Endothelial cell of umbilical vein (primary cell): ENCODE measurements around the gene MRPS27. TPM values are rescaled to one million over a fixed set of nuclear protein-coding genes. Genes with fewer than 3 reads are reported as not detected.

Experiments used
- BruUV-seq: library from RNA; stranded (reverse); fragments of 400-500 nt; replicated peaks from 2 replicates; lab custom pipeline; 2021; lab: Mats Ljungman, UMichigan
- CTCF ChIA-PET: fragments of 300-600, 350-600 bp; sonication (Branson Sonifier 250); formaldehyde crosslinking; loops from one replicate; lab custom pipeline; 2021; ENCODE audit warnings: antibody characterized with exemption, inconsistent platforms; lab: Charles Lee
- POLR2A ChIA-PET: fragments of 300-600, 350-600 bp; sonication (Branson Sonifier 250); formaldehyde crosslinking; loops from one replicate; lab custom pipeline; 2021; ENCODE audit warnings: antibody characterized with exemption, inconsistent platforms; lab: Charles Lee
- DNase-seq: peaks from one replicate; pipeline ENCODE4 v3.0.0-alpha.2; 2011; ENCODE audit warnings: low read depth, low spot score
- FAIRE-seq: peaks from 2 replicates; lab custom pipeline; 2011; peaks lifted over from hg19 to GRCh38; lab: Jason Lieb, UNC
- H2AFZ ChIP-seq: 2 replicates; pipeline ENCODE4 v1.6.0; 2012; ENCODE audit warnings: low read depth, low read length, control low read depth, inconsistent platforms
- H3K27ac ChIP-seq: 2 replicates; pipeline ENCODE4 v1.5.1; 2011; ENCODE audit warnings: low read depth, mild to moderate bottlenecking, control low read depth, low read length, moderate library complexity; ENCODE audit not compliant: insufficient read depth
- H3K27me3 ChIP-seq, 2 experiments: 2 replicates each; pipeline versions ENCODE4 v1.6.0 to v1.6.1; 2011; ENCODE audit warnings: low read length in 2 of 2, mixed read lengths in 1 of 2; ENCODE audit not compliant: control insufficient read depth in 2 of 2, insufficient read depth in 2 of 2
- H3K36me3 ChIP-seq, 2 experiments: 2 replicates in 1 of 2; 3 replicates in 1 of 2; pipeline ENCODE4 v1.5.1; 2011; ENCODE audit warnings: low read length in 2 of 2, mild to moderate bottlenecking in 1 of 2, moderate library complexity in 1 of 2; ENCODE audit not compliant: control insufficient read depth in 2 of 2, insufficient read depth in 2 of 2; ENCODE audit errors: extremely low read depth in 1 of 2
- H3K4me1 ChIP-seq: 3 replicates; pipeline ENCODE4 v1.5.1; 2011; ENCODE audit warnings: mild to moderate bottlenecking, low read length; ENCODE audit not compliant: control insufficient read depth, insufficient read depth; ENCODE audit errors: extremely low read depth
- H3K4me2 ChIP-seq: 2 replicates; pipeline ENCODE4 v1.6.1; 2011; ENCODE audit warnings: low read length, control low read depth, mixed read lengths; ENCODE audit not compliant: insufficient read depth
- H3K4me3 ChIP-seq, 3 experiments: fragments of 200-600 bp in 1 of 3; sonication (generic), shearing (Covaris generic) in 1 of 3; replicated peaks in 1 of 3; 2 replicates each; pipeline ENCODE4 v1.5.1; 2011 to 2016; ENCODE audit warnings: control low read depth in 3 of 3, low read length in 3 of 3, mild to moderate bottlenecking in 2 of 3, inconsistent platforms in 1 of 3, low read depth in 1 of 3, moderate library complexity in 1 of 3; ENCODE audit not compliant: insufficient read depth in 1 of 3
- H3K79me2 ChIP-seq: 2 replicates; pipeline ENCODE4 v1.6.0; 2012; ENCODE audit warnings: low read length, inconsistent platforms; ENCODE audit not compliant: control insufficient read depth, insufficient read depth
- H3K9ac ChIP-seq: replicated peaks from 2 replicates; pipeline ENCODE3; 2011; ENCODE audit warnings: low read length, control low read depth; ENCODE audit not compliant: insufficient read depth; ENCODE audit errors: extremely low read depth
- H3K9me1 ChIP-seq: replicated peaks from 3 replicates; pipeline ENCODE4 v1.6.0; 2011; ENCODE audit warnings: mild to moderate bottlenecking, low read length; ENCODE audit not compliant: control insufficient read depth, insufficient read depth; ENCODE audit errors: extremely low read depth
- H3K9me3 ChIP-seq: replicated peaks from 2 replicates; pipeline ENCODE4 v1.5.1; 2012; ENCODE audit warnings: low read length, inconsistent platforms; ENCODE audit not compliant: control insufficient read depth, insufficient read depth
- H4K20me1 ChIP-seq: replicated peaks from 2 replicates; pipeline ENCODE3; 2011; ENCODE audit warnings: mild to moderate bottlenecking, low read length; ENCODE audit not compliant: control insufficient read depth, insufficient read depth; ENCODE audit errors: extremely low read depth
- EZH2 ChIP-seq: IDR thresholded peaks from 2 replicates; pipeline ENCODE4 v1.6.1; 2012; ENCODE audit warnings: borderline replicate concordance, low read depth, mild to moderate bottlenecking, moderate library complexity, low read length, inconsistent platforms; ENCODE audit not compliant: severe bottlenecking
- FOS ChIP-seq: IDR thresholded peaks from 2 replicates; pipeline ENCODE4 v1.6.1; 2011; ENCODE audit warnings: mild to moderate bottlenecking, low read length, moderate library complexity, borderline replicate concordance; ENCODE audit not compliant: insufficient read depth
- JUN ChIP-seq: IDR thresholded peaks from 2 replicates; pipeline ENCODE4 v1.6.1; 2011; ENCODE audit warnings: borderline replicate concordance, low read depth; ENCODE audit not compliant: insufficient read length, insufficient read depth
- POLR2A ChIP-seq: IDR thresholded peaks from 2 replicates; pipeline ENCODE4 v1.6.1; 2012; ENCODE audit warnings: low read depth, mild to moderate bottlenecking, control low read depth, low read length
- dilution Hi-C: fragments of 300-500 bp; cut with MboI; formaldehyde crosslinking; loops from one replicate; pipeline ENCODE4 v1.15.0; 2019; ENCODE audit warnings: low sequenced_read_pairs; ENCODE audit not compliant: extremely low pct_ligation_motif_present
- intact Hi-C: fragments of 100-400 bp; cut with micrococcal nuclease; formaldehyde crosslinking; loops from one replicate; pipeline ENCODE4 v1.10.0; 2022
- polyA plus RNA-seq, 4 experiments: library from polyadenylated mRNA; depleted of rRNA in 3 of 4; stranded (reverse) in 3 of 4; unstranded in 1 of 4; fragments of >200 nt; gene quantifications; 2 replicates each; pipeline versions ENCODE4 v1.2.1 to v1.2.3, GENCODE V29; 2011 to 2012; ENCODE audit warnings: missing spikeins in 1 of 4
- total RNA-seq: library from RNA; stranded (reverse); gene quantifications from 2 replicates; pipeline ENCODE4 v1.2.3, GENCODE V29; 2021
- TF ChIP-seq, protein P1 (sequence below): IDR thresholded peaks from 2 replicates; pipeline ENCODE4 v1.6.1; 2011; ENCODE audit not compliant: insufficient read depth, insufficient read length
- TF ChIP-seq, protein P2 (sequence below), 2 donors: IDR thresholded peaks; 1 replicate in 1 of 2; 2 replicates in 1 of 2; pipeline ENCODE4 v1.5.1; 2011; ENCODE audit warnings: low read length in 2 of 2, mild to moderate bottlenecking in 2 of 2, moderate library complexity in 2 of 2, control low read depth in 1 of 2, inconsistent platforms in 1 of 2, low read depth in 1 of 2; ENCODE audit not compliant: insufficient read depth in 1 of 2; ENCODE audit errors: extremely low read depth in 1 of 2

Gene MRPS27
- total and polyA plus RNA-seq, 2 donors (not counting 3 experiments of a cell fraction or from before 2014, with no cell fraction given): 56.0 to 67.1 TPM

DNA sequence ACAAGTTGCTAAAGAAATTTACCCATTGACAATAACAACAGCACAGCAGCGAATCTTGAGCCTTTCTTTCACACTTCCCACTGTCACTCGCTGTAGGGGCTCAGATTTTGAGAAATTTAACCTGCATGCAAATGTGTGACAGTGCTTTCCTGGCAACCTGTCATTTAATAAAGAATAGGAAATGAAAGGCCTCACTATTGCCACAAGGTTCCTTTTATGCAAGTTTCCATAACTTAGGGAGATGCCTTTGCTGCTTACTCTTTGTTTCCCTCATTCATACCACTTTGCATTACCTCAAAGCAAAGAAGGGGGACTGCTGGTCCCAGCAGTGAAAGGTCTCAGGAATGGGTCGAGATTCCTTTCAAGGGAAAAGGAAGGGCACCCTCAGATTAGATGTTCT, 49.7 kb upstream of the MRPS27 start:
- DNase-seq (no peak), FAIRE-seq (no peak)
- Histone ChIP-seq H3K9me1 (no peaks in the 10 kb centered on the region), H2AFZ (no peak overlapping the region), H3K27ac (no peak overlapping the region), H3K9me3 (no peaks in the 10 kb centered on the region), H3K9ac (no peak overlapping the region), H3K4me2 (no peak overlapping the region), H3K79me2 (no peaks in the 10 kb centered on the region), H3K4me3 (no peak overlapping the region), H3K4me1 (peaks cover 11% of the 10 kb centered on the region), H3K36me3 (no peaks in the 10 kb centered on the region), H4K20me1 (no peaks in the 10 kb centered on the region), H3K27me3 (no peaks in the 10 kb centered on the region)
- intact Hi-C loops: no loop called here
- BruUV-seq: no TSS peak
- TF ChIP-seq JUN (no peak), POLR2A (no peak), FOS (no peak), EZH2 (no peak)
- TF ChIP-seq, protein P1, sequence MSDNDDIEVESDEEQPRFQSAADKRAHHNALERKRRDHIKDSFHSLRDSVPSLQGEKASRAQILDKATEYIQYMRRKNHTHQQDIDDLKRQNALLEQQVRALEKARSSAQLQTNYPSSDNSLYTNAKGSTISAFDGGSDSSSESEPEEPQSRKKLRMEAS: no peak
- TF ChIP-seq, protein P2, sequence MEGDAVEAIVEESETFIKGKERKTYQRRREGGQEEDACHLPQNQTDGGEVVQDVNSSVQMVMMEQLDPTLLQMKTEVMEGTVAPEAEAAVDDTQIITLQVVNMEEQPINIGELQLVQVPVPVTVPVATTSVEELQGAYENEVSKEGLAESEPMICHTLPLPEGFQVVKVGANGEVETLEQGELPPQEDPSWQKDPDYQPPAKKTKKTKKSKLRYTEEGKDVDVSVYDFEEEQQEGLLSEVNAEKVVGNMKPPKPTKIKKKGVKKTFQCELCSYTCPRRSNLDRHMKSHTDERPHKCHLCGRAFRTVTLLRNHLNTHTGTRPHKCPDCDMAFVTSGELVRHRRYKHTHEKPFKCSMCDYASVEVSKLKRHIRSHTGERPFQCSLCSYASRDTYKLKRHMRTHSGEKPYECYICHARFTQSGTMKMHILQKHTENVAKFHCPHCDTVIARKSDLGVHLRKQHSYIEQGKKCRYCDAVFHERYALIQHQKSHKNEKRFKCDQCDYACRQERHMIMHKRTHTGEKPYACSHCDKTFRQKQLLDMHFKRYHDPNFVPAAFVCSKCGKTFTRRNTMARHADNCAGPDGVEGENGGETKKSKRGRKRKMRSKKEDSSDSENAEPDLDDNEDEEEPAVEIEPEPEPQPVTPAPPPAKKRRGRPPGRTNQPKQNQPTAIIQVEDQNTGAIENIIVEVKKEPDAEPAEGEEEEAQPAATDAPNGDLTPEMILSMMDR (IDR thresholded peaks at IDR 0.05; ENCODE audit: extremely low read depth in 1 of 2, insufficient read depth in 1 of 2, low read depth in 1 of 2, low read length in 2 of 2): no peak
- dilution Hi-C loops: no loop called here
- CTCF ChIA-PET: interaction anchor here (0.6 to 8.1 kb wide), 6 partner anchors 14 to 155 kb away, joined by 3 to 223 read pairs (median 5); no protein-coding TSS in a partner anchor
- POLR2A ChIA-PET: no interaction called here
